22Rv1 (cell line): ENCODE results near the gene PLGRKT.

Experiments used
- ZFX ChIP-seq: fragments of 450-650 bp; IDR thresholded peaks from 2 replicates; pipeline ENCODE4 v1.6.1; 2017; ENCODE audit warnings: antibody characterized with exemption, borderline replicate concordance
- TF ChIP-seq, protein P1 (sequence below): fragments of 450-650 bp; IDR thresholded peaks from 2 replicates; pipeline ENCODE4 v1.5.1; 2017; ENCODE audit warnings: mild to moderate bottlenecking

DNA sequence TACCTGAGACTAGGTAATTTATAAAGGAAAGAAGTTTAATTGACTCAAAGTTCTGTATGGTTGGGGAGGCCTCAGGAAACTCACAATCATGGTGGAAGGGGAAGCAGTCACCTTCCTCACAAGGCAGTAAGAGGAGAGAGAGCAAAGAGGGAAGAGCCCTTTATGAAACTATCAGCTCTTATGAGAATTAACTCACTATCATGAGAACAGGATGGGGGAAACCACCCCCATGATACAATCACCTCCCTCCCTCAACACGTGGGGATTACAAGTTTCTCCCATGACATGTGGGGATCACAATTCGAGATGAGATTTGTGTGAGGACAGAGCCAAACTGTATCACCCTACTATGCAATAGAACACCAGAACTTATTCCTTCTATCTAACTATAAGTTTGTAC lies 40.5 kb upstream of the PLGRKT start:
- TF ChIP-seq, protein P1, sequence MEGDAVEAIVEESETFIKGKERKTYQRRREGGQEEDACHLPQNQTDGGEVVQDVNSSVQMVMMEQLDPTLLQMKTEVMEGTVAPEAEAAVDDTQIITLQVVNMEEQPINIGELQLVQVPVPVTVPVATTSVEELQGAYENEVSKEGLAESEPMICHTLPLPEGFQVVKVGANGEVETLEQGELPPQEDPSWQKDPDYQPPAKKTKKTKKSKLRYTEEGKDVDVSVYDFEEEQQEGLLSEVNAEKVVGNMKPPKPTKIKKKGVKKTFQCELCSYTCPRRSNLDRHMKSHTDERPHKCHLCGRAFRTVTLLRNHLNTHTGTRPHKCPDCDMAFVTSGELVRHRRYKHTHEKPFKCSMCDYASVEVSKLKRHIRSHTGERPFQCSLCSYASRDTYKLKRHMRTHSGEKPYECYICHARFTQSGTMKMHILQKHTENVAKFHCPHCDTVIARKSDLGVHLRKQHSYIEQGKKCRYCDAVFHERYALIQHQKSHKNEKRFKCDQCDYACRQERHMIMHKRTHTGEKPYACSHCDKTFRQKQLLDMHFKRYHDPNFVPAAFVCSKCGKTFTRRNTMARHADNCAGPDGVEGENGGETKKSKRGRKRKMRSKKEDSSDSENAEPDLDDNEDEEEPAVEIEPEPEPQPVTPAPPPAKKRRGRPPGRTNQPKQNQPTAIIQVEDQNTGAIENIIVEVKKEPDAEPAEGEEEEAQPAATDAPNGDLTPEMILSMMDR = no peak
- no peak for TF ChIP-seq ZFX
